Measurements from ENCODE around the gene PLA2G4C. TPM values are rescaled to one million over a fixed set of nuclear protein-coding genes. Genes with fewer than 3 reads are reported as not detected.

The PLA2G4C gene
- total RNA-seq, 1 experiment from 2014 or later: 4.2 TPM

GRCh38 chr19:48041877-48042580 lies 68.6 kb downstream of the PLA2G4C start:
- intact Hi-C loops (cut with micrococcal nuclease; ENCODE audit: unreplicated experiment): no loop called here
- Mint-ChIP-seq H3K27me3 (ENCODE audit: unreplicated experiment) (peaks cover 67% of the 10 kb centered on the region), H3K4me1 (ENCODE audit: low read depth, unreplicated experiment) (no peaks in the 10 kb centered on the region), H3K27ac (ENCODE audit: unreplicated experiment) (no peak overlapping the region), H3K4me3 (ENCODE audit: low read depth, unreplicated experiment) (no peak overlapping the region), H3K36me3 (ENCODE audit: insufficient read depth, unreplicated experiment) (no peaks in the 10 kb centered on the region), H3K9me3 (ENCODE audit: low read depth, unreplicated experiment) (peaks cover 11% of the 10 kb centered on the region)
- CTCF ChIA-PET: interaction anchor here (0.6 kb wide), 1 partner anchor 40 kb away, joined by 4 read pairs; no protein-coding TSS in a partner anchor
- no peak for DNase-seq
- TF ChIP-seq CTCF (IDR thresholded peaks at IDR 0.05; ENCODE audit: unreplicated experiment): no peak
- no TSS peak for BruUV-seq (replicated peaks)

- Mint-ChIP-seq H3K27me3 (ENCODE audit: unreplicated experiment) (peaks cover 78% of the 10 kb centered on the region), H3K4me1 (ENCODE audit: low read depth, unreplicated experiment) (no peaks in the 10 kb centered on the region), H3K9me3 (ENCODE audit: low read depth, unreplicated experiment) (no peaks in the 10 kb centered on the region), H3K4me3 (ENCODE audit: low read depth, unreplicated experiment) (no peak overlapping the region), H3K27ac (ENCODE audit: unreplicated experiment) (no peak overlapping the region), H3K36me3 (ENCODE audit: insufficient read depth, unreplicated experiment) (no peaks in the 10 kb centered on the region)
- BruUV-seq (replicated peaks): no TSS peak
- CTCF ChIA-PET: no interaction called here
- no peak for DNase-seq
- intact Hi-C loops (cut with micrococcal nuclease; ENCODE audit: unreplicated experiment): no loop called here
- TF ChIP-seq CTCF (IDR thresholded peaks at IDR 0.05; ENCODE audit: unreplicated experiment): no peak
These were observed 73.9 kb downstream of the PLA2G4C start for GRCh38 chr19:48036765-48037164.

GRCh38 chr19:48033604-48034003 lies 77.0 kb downstream of the PLA2G4C start:
- intact Hi-C loops (cut with micrococcal nuclease; ENCODE audit: unreplicated experiment): no loop called here
- CTCF ChIA-PET: interaction anchor here (0.6 kb wide), 2 partner anchors 10 to 168 kb away, joined by 3 read pairs; no protein-coding TSS in a partner anchor

GRCh38 chr19:48030073-48030472 lies 80.5 kb downstream of the PLA2G4C start:
- no peaks in the 10 kb centered on the region for H3K9me3 Mint-ChIP-seq (ENCODE audit: low read depth, unreplicated experiment)
- CTCF ChIA-PET: no interaction called here
- no peaks in the 10 kb centered on the region for H3K36me3 Mint-ChIP-seq (ENCODE audit: insufficient read depth, unreplicated experiment)
- H3K4me1 Mint-ChIP-seq (ENCODE audit: low read depth, unreplicated experiment): no peaks in the 10 kb centered on the region
- no peak overlapping the region for H3K4me3 Mint-ChIP-seq (ENCODE audit: low read depth, unreplicated experiment)
- no peak for TF ChIP-seq CTCF (IDR thresholded peaks at IDR 0.05; ENCODE audit: unreplicated experiment)
- no peak overlapping the region for H3K27ac Mint-ChIP-seq (ENCODE audit: unreplicated experiment)
- no TSS peak for BruUV-seq (replicated peaks)
- H3K27me3 Mint-ChIP-seq (ENCODE audit: unreplicated experiment): peaks cover 90% of the 10 kb centered on the region
- DNase-seq: no peak
- intact Hi-C loops (cut with micrococcal nuclease; ENCODE audit: unreplicated experiment): no loop called here

More at GRCh38 chr19:48033604-48034003, 77.0 kb downstream of the PLA2G4C start:
- BruUV-seq (replicated peaks): no TSS peak
- no peak for DNase-seq
- TF ChIP-seq CTCF (IDR thresholded peaks at IDR 0.05; ENCODE audit: unreplicated experiment): no peak
- no peak overlapping the region for H3K27ac Mint-ChIP-seq (ENCODE audit: unreplicated experiment)
- H3K36me3 Mint-ChIP-seq (ENCODE audit: insufficient read depth, unreplicated experiment): no peaks in the 10 kb centered on the region
- no peaks in the 10 kb centered on the region for H3K9me3 Mint-ChIP-seq (ENCODE audit: low read depth, unreplicated experiment)
- no peak overlapping the region for H3K4me3 Mint-ChIP-seq (ENCODE audit: low read depth, unreplicated experiment)
- no peaks in the 10 kb centered on the region for H3K4me1 Mint-ChIP-seq (ENCODE audit: low read depth, unreplicated experiment)
- peaks cover 69% of the 10 kb centered on the region for H3K27me3 Mint-ChIP-seq (ENCODE audit: unreplicated experiment)
